Mucosa of gallbladder (tissue), 1 donor: Measurements from ENCODE around the gene HPN. TPM values are rescaled to one million over a fixed set of nuclear protein-coding genes. Genes with fewer than 3 reads are reported as not detected.
"Not testable (repeated sequence)": the region's sequence is repeated elsewhere in the genome, so short reads cannot be mapped to it uniquely, and the experiment has no call there.

ENCODE experiments used
- DNase-seq: peaks from one replicate; pipeline ENCODE4 v3.0.0-alpha.2; 2020; ENCODE audit warnings: low spot score
- total RNA-seq: library from RNA; stranded (reverse); gene quantifications from one replicate; pipeline ENCODE4 v1.2.1, GENCODE V29; 2021
- donor health status: DM: no; HTN: no; CAD: no.

HPN gene
- total RNA-seq, 1 donor from 2014 or later = 21.4 TPM

DNA sequence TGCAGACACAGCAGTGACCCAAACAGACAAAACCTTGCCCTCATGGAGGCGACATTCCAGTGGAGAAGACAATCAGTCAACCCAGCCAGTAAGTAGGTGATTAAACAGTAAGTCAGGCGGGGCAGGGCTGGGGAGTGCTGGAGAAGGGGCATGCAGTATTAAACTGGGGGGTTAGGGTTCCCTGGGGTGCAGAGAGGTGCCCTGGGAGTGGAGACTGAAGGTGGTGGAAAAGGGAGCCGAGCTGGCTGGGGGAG lies 42.9 kb downstream of the HPN start:
- no peak for DNase-seq

DNA sequence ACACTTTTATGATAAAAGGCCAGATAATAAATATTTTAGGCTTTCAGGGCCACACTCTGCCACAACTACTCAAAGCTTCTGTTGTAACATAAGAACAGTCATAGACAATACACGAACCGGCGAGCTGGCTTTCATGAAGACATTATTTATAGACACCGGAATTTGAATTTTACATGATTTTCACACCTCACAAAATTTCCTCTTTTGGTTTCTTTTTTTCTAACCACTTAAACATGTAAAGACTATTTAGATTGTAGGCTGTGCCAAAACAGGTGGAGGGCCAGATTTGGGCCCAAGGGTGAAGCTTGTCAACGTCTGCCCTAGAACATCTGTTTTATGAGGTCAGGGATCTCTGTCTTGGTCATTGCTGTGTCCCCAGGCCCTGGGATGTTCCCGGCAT lies 44.4 kb downstream of the HPN start:
- DNase-seq = no peak

DNA sequence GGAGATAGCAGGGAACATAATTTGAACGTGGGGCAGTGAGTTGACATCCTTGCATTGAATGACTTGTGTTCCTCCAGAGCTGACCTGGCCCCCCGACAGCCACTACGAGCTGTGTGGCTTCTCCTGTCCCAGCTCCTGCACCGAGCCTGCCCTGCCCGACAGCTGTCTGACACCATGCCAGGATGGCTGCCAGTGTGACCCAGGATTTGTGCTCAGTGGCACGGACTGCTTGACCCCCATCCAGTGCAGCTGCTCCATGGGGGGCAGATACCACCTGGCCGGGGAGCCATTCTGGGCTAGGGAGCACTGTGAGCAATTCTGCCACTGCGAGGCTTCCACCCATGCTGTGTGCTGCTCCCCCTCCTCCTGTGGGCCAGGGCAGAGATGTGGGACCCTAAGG lies 44.9 kb downstream of the HPN start:
- no peak for DNase-seq

DNA sequence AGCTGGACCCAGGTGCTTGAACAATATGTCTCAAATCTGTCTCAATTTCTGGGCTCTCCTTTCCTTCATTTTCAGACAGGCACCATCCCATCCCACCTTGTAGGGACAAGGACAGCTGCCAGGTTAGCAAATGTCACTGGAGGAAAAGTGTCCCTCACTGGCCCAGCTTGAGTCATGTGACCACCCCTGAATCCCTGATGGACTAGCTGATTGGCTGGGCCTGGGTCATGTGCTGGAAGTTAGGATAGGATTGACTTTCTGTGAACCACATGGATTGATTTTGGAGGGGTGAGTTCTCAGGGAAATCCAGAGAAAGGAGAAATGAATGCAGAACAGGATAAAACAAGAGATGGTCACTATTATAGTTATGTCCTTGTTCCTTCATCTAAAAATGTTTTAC lies 45.9 kb downstream of the HPN start:
- no peak for DNase-seq

DNA sequence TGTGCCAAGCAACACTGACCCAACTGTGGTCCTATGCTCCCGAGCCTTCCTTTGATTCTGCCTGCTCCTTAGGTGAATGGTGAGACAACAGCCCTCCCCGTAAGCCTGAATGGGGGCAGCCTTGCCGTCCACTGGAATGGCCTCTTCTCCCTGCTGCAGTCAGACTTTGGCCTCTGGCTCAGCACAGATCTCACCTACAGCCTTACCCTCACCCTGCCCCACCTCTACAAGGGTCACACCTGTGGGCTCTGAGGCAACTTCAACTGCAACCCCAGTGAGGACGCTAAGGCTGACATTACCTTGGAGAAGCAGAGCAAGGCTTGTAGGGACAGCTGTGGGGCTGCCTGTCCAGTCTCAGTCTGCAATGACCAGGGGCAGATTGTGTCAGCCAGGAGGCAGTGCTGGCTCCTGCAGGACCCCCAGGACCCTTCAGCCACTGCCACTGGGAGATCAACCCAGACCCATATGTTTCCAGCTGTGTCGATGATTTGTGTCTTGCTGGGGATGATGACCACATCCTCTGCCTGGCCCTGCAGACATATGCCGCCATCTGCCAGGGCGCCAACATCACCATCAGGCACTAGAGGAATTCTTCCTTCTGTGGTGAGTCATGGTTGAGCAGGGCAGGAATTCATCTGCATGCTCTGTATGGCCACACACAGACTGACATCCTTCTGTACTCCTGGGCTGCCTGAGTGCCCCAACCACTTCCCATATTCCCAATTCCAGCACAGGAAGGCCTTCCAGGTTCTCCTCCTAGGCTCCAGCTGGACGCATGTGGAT lies 46.8 kb downstream of the HPN start:
- peak; percentile 18 for DNase-seq

DNA sequence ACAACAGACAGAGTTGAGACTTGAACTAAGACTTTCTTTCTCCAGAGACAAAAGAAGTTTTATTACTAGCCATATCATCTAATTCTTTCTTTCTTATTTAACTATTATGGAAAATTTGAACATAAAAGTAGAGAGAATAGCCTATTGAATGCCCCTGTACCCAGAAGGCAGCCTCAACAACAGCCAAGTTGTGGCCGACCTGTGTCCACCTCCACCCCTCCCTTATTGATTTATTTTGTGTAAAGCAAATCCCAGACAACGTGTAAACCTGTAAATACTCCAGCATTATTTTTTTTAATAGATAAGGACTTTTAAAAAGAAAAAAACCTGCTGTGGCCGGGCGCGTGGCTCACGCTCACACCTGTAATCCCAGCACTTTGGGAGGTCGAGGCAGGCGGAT lies 48.0 kb downstream of the HPN start:
- no peak for DNase-seq

DNA sequence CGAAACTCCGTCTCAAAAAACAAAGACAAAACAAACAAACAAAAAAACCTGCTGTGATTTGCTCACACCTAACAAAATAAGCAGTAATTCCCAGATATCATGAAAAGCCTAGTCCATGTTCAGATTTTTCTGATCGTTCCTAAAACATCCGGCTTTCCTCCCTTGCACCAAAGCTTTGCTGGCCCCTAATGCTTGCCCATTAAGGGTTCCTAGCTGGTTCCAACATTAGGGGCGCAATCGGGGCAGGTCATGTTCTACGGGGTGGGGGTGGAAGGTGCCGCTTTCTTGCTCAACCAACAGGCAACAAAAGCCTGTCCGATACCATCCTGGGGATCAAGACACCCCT lies 48.6 kb downstream of the HPN start:
- DNase-seq = no peak

DNA sequence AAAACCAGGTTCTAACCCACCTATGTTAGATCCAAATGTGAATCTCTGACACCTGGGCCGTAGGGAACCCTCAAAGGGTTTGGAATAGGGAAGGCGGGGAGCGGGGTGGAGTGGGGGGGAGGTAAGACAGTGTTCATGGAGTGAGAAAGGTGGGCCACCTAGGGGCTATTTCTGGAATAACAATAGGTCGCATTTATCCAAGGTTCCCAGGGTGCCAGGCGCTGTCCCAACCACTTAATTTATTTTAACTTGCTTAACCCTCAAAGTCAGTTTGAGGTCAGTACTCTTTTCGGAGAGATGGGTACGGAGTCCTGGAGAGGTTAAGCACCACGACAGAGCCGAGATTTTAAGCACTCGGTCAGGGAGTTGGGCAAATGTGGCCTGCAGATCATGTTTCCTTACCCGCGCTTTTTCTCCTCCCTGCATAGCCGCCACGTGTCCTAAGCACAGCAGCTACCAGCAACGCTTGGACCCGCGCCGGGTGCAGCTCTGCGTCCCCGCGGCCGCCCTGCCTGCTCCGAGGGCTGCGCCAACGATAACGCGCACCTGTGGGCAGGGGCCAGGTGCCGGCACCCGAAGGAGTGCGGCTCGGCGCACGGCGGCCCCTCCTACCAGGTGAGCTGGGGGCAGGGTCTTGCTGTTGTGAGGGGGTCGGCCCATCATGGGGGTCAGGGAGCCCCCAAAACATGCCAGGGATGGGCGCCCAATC lies 49.1 kb downstream of the HPN start:
- DNase-seq = peak; percentile 51

DNA sequence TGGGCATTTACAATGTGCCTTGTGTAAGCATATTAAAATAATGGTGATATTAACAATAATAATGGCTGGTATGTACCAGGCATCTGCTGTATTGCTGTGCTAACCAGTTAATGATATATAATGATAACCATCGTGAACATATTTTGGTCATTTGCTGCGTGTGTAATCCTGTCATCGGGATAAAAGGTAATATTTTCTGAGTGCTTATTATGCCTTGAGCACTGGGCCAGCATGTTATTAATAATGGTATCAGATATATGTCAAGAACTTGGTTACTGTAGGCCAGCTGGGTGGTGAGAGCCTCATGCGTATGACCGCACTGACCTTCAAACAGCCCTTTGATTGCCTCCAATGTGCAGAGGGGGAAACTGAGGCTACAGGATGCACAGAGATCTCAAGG lies 51.9 kb downstream of the HPN start:
- no peak for DNase-seq

DNA sequence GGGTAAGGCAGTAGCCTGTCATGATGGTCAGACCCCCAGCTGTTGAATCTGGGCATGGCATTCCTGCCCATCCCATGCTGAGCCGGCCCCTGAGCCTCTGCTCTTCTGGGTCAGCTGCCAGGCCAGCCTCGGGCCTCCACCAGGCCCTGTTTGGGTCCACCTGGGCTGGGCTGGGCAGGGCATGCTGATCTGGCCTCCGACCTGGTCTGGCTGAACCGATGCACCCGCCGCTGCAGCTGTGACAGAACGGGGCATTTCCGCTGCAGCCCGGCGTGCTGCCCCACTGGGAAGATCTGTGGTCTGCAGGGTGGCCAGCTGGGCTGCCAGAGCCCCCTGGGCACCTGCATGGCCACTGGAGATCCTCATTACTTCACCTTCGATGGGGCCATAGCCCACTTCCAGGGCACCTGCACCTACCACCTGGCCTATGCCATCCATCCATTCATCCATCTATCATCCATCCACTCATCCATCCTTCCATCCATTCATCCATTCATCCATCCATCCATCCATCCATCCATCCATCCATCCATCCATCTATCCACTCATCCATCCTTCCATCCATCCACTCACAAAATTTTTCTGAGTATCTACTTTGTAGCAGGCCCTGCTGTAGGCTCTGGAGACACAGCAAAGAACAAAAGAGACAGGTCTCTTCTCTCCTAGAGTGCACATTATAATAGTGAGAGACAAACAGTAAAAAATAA lies 52.6 kb downstream of the HPN start:
- DNase-seq = no peak

DNA sequence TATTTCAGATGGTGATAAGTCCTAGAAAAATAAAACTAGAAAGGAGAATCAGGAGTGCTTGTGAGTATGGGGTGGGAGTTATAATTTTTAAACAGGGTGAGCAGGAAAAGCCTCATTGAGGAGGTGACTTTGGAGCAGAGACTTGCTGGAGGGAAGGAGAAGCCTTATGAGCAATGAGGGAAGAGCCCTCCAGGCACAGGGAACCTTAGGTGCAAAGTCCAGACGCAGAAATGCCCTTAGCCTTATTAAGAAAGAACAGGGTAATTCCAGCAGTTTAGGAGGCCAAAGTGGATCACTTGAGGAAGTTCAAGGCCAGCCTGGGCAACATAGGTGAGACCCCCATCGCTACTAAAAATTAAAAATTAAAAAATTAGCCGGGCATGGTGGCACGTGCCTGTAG lies 53.1 kb downstream of the HPN start:
- no peak for DNase-seq

DNA sequence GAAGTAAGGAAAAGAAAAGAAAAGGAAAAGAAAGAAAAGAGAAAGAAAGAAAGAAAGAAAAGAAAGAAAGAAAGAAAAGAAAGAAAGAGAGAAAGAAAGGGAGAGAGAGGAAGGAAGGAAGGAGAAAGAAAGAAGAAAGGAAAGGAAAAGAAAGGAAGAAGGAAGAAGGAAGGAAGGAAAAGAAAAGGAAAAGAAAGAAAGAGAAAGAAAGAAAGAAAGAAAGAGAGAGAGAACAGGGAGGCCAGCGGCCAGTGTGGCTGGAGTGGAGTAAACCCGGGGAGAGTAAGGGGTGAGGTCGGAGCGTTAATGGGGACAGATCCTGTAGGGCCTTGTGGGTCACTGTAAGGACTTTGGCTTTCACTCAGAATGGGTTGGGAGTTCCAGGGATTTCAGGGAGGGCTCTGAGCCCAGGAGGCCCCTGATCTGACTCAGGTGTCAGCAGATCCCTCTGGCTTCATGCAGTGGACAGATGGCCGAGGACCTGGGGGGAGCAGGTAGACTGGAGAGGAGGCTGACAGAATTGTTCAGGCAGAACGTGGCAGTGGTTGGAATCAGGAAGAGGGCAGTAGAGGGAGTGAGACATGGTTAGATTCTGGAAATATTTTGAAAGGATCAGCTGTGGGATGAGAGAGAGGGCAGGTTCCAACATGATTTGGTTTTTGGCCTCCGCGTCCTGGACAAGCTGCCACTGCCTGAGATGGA lies 54.3 kb downstream of the HPN start:
- DNase-seq = no peak

DNA sequence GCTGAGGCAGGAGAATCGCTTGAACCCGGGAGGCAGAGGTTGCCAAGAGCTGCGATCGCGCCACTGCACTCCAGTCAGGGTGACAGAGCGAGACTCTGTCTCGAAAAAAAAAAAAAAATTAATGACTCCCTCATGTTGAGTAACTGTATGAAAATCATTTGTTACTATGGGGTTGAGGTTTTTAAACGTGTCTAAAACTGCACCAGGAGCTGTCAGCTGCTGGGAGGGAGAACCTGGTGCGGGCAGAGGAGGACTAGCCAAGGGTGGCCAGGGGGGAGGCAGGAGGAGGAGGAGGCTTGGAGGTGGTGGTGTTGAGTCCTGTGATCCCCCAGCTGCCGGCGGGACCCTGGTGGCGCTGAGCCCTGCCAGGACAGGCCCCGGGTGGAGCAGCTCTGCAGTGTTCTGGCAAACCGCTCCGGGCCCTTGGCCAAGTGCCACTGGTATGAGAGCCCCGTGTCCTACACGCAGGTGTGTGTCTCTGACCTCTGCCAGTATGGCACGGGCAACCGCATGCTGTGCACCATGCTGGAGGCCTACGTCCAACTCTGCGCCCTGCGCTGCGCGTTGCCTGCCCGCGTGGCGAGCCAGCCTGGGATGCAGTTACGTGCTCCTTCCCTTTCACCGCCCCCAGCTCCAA lies 57.0 kb downstream of the HPN start:
- DNase-seq = no peak

DNA sequence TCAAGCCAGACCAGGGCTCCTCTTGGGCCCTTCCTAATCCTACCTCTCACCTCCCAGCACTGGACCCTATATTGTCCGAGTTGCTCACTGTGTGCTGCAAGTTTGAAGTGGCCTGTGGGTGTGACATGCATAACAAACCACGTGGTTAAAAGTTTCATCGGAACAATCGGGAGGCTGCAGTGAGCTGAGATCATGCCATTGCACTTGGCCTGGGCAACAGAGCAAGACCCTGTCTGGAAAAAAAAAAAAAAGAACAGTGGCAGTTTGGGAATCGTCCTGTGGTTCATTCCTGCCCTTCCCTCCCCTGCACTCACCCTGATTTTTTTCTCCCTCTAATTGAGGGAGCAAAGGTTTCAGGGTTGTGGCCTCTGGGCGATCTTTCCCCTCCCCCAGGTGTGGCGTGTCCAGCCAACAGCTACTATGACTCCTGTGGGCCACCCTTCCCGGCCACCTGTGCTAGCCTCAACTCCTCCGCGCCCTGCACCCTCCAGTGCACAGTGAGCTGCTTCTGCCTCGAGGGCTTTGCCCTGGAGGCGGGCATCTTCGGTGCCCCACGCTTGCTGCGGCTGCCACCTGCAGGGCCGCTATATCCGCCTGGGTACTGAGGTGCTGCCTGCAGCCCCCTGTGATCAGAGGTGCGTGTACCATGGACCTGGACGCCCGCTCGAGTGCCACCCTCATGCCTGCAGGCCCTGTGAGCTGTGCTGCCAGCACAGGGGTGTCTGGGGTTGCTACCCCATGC lies 57.8 kb downstream of the HPN start:
- no peak for DNase-seq

DNA sequence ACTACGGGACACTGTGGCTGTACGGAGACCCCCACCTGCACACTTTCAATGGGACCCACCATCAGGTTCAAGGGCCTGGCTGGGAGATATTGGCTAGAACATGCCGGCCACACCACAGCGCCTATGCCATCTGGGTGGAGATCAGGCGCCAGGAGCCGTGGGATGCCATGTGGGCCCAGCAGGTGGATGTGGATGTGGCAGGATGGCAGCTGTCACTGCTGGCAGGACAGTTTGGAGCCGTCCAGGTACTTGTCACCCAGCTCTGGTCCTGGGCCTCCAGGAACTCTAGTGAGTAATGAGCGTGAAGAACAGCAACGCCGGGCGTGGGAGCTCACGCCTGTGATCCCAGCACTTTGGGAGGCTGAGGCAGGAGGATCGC lies 58.4 kb downstream of the HPN start:
- DNase-seq = no peak

DNA sequence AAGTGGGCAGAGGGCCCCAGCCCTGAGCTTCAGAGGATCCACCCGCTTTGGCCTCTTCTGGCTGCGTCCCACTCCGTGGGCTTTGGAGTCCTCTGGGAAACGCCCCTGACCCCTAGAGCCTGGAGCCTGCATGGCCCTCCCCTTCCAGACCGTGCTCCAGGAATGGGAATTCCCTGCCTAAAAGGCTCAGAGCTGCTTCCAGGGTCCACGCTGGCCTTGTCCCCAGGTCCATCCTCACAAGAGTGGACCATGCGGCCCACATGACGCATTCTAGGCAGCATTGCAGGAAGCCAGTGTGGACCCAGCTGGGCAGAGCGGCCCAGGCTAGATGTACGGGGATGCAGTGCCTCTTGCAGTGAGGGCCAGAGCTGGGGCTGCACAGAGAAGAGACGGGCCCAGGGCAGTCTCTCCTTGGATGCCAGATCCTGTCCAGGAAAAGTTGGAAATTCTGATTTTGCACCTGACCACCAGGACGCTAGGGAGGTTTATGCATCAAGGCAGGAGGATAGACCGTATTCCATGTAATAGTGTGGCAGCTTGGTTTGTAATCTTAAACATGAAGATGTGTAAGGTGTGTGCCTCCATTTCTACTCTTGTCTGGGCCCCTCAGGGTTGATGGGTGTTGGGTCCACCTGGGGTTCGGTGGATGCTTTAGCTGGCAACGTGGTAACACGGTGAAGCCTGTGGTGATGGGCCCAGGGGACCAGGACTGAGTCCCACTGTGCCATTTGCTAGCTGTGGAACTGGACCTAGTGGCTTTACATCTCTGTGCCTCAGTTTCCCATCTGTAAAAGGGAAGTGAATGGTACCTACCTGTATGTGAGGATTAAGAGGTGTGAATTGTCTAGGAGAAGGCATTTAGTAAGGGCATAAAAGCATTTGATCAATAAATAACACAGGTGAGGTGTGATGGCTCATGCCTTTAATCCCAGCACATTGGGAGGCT lies 59.3 kb downstream of the HPN start:
- DNase-seq = no peak

DNA sequence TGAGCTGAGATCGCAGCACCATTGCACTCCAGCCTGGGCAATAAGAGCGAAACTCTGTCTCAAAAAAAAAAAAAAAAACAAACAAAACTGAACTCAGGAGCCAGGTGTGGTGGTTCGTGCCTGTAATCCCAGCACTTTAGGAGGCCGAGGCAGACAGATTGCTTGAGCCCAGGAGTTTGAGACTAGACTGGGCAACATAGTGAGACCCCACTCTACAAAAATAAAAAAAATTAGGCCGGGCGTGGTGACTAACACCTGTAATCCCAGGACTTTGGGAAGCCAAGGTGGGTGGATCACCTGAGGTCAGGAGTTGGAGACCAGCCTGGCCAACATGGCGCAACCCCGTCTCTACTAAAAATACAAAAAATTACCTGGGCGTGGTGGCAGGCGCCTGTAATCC lies 60.4 kb downstream of the HPN start:
- not testable (repeated sequence) for DNase-seq

DNA sequence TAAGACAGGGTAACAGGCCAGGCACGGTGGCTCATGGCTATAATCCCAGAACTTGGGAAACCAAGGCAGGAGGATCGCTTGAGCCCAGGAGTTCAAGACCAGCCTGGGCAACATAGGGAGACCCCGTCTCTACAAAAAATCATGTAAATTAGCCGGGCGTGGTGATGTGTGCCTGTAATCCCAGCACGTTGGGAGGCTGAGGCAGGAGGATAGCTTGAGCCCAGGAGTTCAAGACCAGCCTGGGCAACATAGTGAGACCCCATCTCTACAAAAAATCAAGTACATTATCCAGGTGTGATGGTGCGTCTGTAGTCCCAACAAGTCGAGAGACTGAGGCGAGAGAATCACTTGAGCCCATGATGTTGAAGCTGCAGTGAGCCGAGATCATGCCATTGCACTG lies 62.1 kb downstream of the HPN start:
- not testable (repeated sequence) for DNase-seq

DNA sequence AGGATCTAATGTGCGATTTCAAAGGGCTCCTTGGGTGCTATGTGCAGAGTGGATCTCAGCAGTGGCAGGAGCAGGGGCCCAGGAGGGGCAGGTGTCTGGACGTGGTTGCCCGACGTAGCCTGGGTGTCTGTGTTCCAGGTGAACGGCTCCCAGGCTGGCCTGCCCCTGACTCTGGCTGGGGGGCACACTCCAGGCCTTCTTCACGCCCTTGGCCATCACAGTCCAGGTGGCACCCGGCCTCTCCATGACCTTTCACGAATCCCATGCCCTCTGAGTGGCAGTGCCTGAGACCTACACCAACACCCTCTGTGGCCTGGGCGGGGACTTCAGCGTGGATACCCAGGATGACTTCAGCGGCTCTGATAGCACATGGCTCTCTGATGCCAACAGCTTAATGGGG lies 62.8 kb downstream of the HPN start:
- no peak for DNase-seq

DNA sequence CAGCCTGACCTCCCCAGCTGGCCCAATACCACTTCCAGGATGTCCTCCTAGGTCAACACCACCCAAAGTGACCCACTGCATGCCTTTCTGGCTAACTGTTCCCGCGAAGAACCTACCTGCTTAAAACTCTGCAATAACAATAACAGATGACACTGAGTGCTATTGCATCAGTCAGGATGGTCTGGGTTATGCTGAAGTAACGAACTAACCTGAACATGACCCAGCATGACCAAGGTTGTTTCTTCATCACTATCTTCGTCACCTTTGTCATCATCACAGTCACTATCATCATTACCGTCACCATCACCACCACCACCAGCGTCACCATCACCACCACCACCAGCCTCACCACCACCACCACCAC lies 63.5 kb downstream of the HPN start:
- DNase-seq = no peak
